ENCODE measurements around the gene REXO4.

REXO4 gene

GRCh38 chr9:133362359-133363044 is 55.3 kb downstream of the REXO4 start:
- DNase-seq: no peak

GRCh38 chr9:133361507-133362092 is 56.2 kb downstream of the REXO4 start:
- no peak for DNase-seq

GRCh38 chr9:133360400-133361393 is 57.1 kb downstream of the REXO4 start:
- no peak for DNase-seq

- DNase-seq: no peak
Measured at GRCh38 chr9:133359399-133360175, 58.2 kb downstream of the REXO4 start.

GRCh38 chr9:133357656-133358055 is 60.2 kb downstream of the REXO4 start:
- no peak for DNase-seq

GRCh38 chr9:133356391-133357091 is 61.3 kb downstream of the REXO4 start, which contains the start of the genes SURF1 and SURF2:
SURF1 (minus strand) TSS chr9:133356487; CDS start chr9:133356453, 34 bp downstream.
SURF2 (plus strand) TSS chr9:133356550; CDS start chr9:133356593, 43 bp downstream.
- DNase-seq: peak in 1 of 2 experiments; percentile 40

All from NCI-H187 (cell line).